DMS53 treated with DMSO at 0.1 percent for 48 hours (cell line): ENCODE data around the gene CRYAB.
"Not testable (repeated sequence)": the region's sequence is repeated elsewhere in the genome, so short reads cannot be mapped to it uniquely, and the experiment has no call there.

ENCODE experiments used
- DNase-seq: peaks from one replicate; lab custom pipeline; 2025; ENCODE audit not compliant: unreplicated experiment; lab: John Stamatoyannopoulos, UW

Gene CRYAB

GRCh38 chr11:111933872-111934271 lies 22.3 kb upstream of the CRYAB start:
- no peak for DNase-seq

- not testable (repeated sequence) for DNase-seq
These were observed 21.6 kb upstream of the CRYAB start for GRCh38 chr11:111933176-111933575.

GRCh38 chr11:111932611-111932950 lies 21.0 kb upstream of the CRYAB start:
- no peak for DNase-seq

DNA sequence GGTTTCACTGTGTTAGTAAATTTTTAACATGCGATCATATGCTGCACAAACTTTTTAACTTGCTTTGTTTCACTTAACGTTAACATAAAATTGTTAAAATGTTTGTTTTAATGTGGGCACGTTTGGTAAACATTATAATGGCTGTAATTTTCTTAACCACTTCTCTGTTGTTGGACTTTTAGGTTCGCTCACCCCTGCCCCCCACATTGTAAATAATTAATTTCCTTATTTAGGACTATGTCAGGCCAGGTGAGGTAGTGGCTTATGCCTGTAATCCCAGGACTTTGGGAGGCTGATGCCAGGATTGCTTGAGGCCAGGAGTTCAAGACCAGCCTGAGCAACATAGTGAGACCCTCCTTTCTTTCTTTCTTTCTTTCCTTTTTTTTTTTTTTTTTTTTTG lies 18.9 kb upstream of the CRYAB start:
- no peak for DNase-seq

DNA sequence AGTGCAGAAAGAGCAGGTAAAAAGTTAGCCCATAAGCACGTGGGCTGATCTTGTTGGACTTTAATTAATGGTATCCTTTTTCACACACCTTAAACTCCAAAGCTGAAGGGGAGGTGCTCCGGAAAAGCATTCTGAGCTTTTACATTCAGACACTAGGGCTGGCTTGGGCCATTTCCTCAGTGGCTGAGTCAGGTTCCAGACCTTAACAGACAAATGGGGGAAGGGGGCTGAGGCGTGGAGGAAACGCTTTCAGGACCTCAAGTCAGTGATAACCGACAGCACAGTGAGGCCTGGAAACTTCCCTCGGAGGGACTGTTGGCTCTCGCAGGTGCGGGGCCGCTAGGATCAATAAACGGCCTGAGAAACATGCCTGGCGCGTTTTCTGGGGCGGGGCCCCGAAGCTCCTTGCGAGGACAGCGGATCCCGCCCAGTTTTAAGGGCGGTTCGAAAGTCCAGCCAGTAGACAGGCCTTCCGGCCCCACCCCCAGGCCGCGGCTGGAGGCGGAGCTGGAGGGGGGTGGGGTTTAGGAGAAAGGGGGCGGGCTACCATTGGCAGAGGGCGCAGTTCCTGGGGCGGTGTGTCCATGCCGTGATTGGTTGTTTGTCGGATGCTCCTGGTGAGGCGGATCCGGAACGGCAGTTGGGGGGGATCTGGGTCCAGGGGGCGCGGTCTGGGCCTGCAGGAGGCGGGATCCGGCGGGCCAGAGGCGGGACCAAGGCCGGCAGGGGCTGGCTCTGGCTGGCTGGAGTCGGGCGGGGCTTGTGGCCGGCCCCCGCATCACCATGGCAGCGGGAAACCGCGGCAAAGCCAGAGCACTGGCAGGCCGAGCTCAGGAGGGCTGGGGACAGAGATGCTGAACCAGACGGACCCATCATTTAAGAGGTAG lies 15.2 kb upstream of the CRYAB start:
- peak; percentile 93 for DNase-seq

DNA sequence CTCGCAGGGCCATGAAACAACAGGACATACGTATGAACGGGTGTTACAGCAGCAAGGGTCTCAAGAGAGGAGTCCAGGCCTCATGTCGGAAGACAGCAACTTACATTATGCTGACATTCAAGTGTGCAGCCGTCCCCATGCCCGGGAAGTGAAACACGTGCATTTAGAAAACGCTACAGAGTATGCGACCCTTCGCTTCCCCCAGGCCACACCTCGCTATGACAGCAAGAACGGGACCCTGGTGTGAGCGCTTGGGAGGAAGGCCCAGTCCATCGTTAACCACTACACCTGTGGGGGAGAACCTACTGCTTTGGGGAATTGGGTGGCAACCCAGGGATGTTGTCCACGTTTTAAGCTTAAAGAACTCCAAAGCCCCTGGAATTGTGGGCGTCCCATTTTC lies 14.4 kb upstream of the CRYAB start:
- DNase-seq, result no peak

DNA sequence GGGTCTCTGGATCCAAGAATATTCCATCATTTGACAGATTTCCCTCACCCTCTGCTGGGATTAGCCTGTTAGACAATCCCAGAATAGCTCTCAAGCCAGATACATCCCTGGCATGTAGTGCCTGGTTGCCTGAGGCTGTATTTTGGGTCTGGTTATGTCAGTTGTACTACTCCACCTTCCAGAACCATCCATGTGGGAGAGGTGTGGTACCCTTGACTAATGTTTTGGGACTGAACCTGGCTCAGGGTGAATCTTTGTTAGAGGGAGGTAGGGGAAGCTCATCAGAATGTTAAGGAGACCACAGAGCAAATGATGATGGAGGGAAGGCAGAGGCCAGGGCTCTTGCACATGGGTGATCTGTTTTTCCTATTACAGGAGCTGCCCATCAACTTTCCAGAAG lies 12.4 kb upstream of the CRYAB start:
- DNase-seq, result no peak

DNA sequence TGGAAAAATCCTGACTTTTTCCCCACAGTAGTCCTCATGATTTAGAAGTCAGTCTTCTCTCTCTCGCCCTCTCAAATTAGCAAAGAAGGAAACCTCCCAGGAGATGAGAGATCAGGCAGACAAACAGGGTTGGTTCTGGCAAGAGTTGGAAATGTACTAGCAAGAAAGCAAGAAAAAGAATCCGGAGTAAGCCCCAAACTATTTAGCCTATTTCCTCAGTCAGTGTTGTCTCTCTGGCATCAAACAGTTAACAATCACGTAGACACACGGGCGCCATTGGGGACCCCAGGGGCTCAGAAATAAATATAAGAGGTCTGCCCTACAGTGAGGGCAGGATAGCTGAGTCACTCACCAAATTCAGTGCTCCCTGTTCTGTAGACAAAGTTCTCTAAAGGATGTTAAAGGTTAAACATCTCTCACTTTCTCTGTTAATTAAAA lies 11.8 kb upstream of the CRYAB start:
- DNase-seq, result no peak

DNA sequence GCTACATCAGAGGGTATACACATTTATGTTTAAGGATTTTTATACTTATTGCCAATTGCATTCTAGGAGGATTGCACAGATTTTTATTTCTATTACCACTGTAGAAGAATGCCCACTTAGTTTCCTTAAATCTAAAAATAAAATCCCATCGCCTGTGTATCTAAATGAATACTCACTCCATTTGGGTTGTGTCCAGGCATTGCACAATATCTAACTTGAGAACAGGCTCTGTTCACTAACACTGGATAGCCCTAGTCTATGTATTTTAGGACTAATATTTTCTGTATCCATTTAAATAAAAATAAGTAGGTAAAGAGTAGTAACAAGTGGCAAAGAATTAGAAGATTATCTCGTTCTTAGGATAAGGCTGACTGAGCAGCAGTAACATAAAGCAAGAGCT lies 11.2 kb upstream of the CRYAB start:
- no peak for DNase-seq

DNA sequence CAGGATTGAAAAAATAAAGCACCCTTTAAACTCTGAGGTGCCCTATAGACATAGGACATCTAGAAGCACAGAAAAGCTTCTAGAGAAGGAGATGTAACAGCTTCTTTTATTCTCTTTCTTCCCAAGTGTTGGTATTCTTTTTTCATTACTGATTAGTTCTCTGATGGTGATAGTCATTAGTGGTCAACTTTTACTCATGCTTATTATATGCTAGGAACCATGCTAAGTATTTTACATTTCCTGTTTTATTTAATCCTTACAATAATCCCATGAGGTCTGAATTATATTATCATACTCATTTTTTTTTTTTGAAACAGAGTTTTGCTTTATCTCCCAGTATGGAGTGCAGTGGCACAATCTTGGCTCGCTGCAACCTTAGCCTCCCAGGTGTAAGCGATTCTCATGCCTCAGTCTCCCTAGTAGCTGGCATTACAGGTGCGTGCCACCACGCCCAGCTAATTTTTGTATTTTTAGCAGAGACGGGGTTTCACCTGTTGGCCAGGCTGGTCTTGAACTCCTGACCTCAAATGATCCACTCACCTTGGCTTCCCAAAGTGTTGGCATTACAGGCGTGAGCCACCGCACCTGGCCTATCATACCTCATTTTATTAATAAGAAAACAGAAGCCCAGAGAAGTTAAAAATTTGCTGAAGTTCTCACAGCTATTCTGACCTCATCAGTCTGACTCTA lies 10.1 kb upstream of the CRYAB start:
- no peak for DNase-seq

GRCh38 chr11:111920908-111921307 lies 9.3 kb upstream of the CRYAB start:
- no peak for DNase-seq

GRCh38 chr11:111918390-111919256 lies 7.1 kb upstream of the CRYAB start, which contains the start of gene C11orf52:
Gene C11orf52 (plus strand): TSS chr11:111918913. CDS start chr11:111918973, 60 bp downstream.
- peak; percentile 98 for DNase-seq

DNA sequence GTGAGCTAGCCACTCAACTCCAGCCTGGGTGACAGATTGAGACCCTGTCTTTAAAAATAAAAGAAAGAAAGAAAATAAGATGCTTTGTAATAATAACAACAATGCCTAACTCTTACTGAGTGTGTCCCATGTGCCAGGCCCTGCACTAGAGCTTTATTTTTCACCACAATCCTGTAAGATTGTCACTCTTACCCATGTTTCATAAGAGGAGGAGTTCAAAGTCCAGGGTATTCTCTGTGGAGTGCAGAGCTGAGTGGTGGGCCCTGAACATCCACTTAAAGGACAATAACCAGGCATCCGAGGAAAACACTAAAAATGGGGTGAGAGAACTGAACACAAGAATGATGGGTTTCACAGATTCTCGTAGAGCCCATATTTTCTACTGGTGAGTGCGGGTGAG lies 6.2 kb upstream of the CRYAB start:
- DNase-seq, result no peak

DNA sequence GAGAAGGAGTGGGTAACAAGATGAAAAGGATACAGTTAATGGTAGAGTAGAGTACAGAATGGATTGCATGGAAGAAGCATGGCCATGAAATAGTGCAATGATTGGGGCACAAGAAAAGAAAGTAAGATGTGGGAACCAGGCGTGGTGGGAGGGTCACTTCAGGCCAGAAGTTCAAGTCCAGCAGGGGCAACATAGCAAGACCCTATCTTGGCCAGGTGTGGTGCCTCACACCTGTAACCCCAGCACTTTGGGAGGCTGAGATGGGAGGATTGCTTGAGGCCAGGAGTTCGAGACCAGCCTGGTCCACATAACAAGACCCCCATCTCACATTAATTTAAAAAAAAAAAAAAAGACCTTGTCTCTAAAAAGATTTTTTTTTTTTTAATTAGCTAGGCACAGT lies 5.7 kb upstream of the CRYAB start:
- no peak for DNase-seq

DNA sequence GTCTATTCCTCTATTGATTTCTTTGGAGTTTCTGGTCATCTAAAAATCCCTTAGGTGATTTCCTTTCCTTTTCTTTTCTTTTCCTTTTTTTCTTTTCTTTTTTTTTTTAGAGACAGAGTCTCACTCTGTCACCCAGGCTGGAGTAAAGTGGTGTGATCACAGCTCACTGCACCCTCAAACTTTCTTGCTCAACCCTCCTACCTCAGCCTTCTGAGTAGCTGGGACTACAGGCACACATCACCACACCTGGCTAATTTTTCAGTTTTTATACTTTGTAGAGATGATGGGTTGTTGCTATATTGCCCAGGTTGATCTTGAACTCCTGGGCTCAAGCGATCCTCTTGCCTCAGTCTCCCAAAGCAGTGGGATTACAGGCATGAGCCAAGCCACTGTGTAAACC lies 5.2 kb upstream of the CRYAB start:
- DNase-seq, result no peak

GRCh38 chr11:111913997-111914396 lies 2.4 kb upstream of the CRYAB start:
- DNase-seq, result no peak

GRCh38 chr11:111913031-111913861 lies 1.7 kb upstream of the CRYAB start:
- no peak for DNase-seq

- DNase-seq, result no peak
These were observed 965 bp upstream of the CRYAB start, which contains the start of gene HSPB2 for GRCh38 chr11:111912535-111912934. Gene HSPB2 (plus strand): TSS chr11:111912734. CDS start chr11:111912830, 96 bp downstream.

- no peak for DNase-seq
These were observed 651 bp downstream of the CRYAB start for GRCh38 chr11:111910676-111911562.
